ENCODE data around the gene IFRD1. TPM values are rescaled to one million over a fixed set of nuclear protein-coding genes. Genes with fewer than 3 reads are reported as not detected.

Gene IFRD1
- total and polyA plus RNA-seq, 12 donors: 20.5 to 86.2 (median 52.7) TPM

DNA sequence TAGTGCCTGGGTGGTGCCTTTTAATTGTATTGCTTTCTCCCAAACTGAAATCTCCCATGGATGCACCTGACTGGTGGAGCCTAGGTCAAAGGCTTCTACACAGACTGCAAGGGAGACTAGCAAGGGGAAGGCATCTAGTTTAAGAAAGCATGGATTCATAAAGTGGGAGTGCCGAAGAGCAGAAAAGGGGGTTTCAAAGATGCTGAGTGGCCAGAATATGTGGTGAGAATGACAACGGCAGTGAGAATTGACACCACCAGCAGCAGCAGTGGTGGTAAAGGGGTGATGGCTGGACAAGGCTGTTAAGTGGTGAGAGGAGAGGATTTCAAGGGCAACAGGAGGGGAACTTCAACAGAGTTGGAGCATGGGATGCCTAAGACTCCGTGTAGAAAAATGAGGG lies 67.2 kb downstream of the IFRD1 start:
- Histone ChIP-seq H3K36me3 (replicated peaks in 1 of 2) (no peaks in the 10 kb centered on the region), H3K4me3 (no peak overlapping the region), H3K4me1 (replicated peaks in 1 of 2) (no peaks in the 10 kb centered on the region), H3K9me3 (replicated peaks in 1 of 3) (no peaks in the 10 kb centered on the region), H3K27ac (no peak overlapping the region), H3K27me3 (no peaks in the 10 kb centered on the region)
- DNase-seq: no peak
- TF ChIP-seq, protein P1, sequence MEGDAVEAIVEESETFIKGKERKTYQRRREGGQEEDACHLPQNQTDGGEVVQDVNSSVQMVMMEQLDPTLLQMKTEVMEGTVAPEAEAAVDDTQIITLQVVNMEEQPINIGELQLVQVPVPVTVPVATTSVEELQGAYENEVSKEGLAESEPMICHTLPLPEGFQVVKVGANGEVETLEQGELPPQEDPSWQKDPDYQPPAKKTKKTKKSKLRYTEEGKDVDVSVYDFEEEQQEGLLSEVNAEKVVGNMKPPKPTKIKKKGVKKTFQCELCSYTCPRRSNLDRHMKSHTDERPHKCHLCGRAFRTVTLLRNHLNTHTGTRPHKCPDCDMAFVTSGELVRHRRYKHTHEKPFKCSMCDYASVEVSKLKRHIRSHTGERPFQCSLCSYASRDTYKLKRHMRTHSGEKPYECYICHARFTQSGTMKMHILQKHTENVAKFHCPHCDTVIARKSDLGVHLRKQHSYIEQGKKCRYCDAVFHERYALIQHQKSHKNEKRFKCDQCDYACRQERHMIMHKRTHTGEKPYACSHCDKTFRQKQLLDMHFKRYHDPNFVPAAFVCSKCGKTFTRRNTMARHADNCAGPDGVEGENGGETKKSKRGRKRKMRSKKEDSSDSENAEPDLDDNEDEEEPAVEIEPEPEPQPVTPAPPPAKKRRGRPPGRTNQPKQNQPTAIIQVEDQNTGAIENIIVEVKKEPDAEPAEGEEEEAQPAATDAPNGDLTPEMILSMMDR (IDR thresholded peaks at IDR 0.05): no peak
- no peak for TF ChIP-seq POLR2A (IDR thresholded peaks at IDR 0.05)
- intact Hi-C loops (cut with DNase I): no loop called here
- WGBS, 4 donors: 71 to 86% (median 81%) methylated on average over 3 of the region's 3 CpGs

DNA sequence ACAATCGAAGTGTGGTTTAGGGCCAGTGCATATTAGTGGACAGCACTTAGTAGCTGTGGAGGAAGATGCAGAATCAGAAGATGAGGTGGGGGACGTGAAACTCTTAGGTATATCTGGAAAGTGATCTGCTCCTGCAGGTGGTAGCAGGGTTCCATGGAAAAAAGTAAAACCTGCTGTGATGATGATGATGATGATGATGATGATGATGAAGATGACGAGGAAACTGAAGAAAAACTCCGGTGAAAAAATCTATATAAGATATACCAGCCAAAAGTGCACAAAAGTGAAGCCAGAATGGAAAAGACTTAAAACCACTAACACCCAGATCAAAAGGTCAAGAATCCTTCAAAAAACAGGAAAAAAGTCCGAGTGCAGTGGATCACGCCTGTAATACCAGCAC lies 70.5 kb downstream of the IFRD1 start:
- DNase-seq: no peak
- TF ChIP-seq POLR2A (IDR thresholded peaks at IDR 0.05): no peak
- TF ChIP-seq, protein P1 (IDR thresholded peaks at IDR 0.05): no peak
- no peaks in the 10 kb centered on the region for H3K27me3 ChIP-seq
- 71 to 88% (median 77%) methylated on average over 6 of the region's 6 CpGs for WGBS, 4 donors
- no peaks in the 10 kb centered on the region for H3K36me3 ChIP-seq (replicated peaks in 1 of 2)
- H3K27ac ChIP-seq: no peak overlapping the region
- intact Hi-C loops (cut with DNase I): no loop called here
- H3K9me3 ChIP-seq (replicated peaks in 1 of 3): no peaks in the 10 kb centered on the region
- no peak overlapping the region for H3K4me3 ChIP-seq
- no peaks in the 10 kb centered on the region for H3K4me1 ChIP-seq (replicated peaks in 1 of 2)

DNA sequence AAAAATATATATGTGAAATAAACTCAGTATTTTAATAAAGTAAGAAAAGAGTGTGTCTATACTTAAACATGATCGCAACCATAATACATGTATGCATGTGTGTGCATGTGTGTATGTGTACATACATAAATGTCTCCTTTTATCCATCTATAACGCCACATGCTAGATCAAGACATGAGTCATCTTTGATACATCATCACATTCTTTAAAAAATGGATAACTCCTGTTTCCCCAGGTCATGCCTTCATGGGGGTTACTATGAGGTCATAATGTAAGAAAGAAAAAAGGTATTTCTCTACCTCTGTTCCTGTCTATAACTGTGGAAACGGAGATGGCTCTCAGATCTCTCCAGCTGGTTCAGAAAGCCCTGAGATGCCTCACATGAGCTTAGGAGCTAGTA lies 71.7 kb downstream of the IFRD1 start:
- no peaks in the 10 kb centered on the region for H3K4me1 ChIP-seq (replicated peaks in 1 of 2)
- H3K27ac ChIP-seq: no peak overlapping the region
- H3K36me3 ChIP-seq (replicated peaks in 1 of 2): no peaks in the 10 kb centered on the region
- intact Hi-C loops (cut with DNase I): no loop called here
- no peak overlapping the region for H3K4me3 ChIP-seq
- WGBS, 4 donors: 82 to 90% (median 86%) methylated on average over 3 of the region's 3 CpGs
- H3K27me3 ChIP-seq: no peaks in the 10 kb centered on the region
- TF ChIP-seq, protein P1 (IDR thresholded peaks at IDR 0.05): no peak
- no peak for TF ChIP-seq POLR2A (IDR thresholded peaks at IDR 0.05)
- no peak for DNase-seq
- H3K9me3 ChIP-seq (replicated peaks in 1 of 3): no peaks in the 10 kb centered on the region

DNA sequence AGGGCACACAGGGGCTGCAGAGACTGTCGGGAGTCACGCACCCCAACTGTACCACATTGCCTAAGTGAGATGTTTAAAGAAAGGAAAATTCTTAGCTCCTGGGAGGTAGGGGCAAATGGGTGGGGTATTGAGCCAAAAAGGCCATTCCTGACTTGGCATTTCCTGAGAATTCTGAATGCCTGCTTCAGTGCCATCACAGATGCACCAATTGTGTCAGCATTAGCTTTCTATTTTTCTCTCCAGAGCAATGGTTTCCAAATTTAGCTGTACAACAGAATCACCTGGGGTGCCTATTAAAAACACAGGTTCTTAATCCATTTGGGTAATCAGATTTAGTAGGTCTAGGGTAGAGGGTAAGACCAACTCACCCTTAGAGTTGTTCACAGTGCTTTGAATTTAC lies 73.6 kb downstream of the IFRD1 start:
- no peak for DNase-seq
- 75 to 91% (median 83%) methylated on average over 2 of the region's 2 CpGs for WGBS, 4 donors

More for the DNA sequence above, 73.6 kb downstream of the IFRD1 start:
- Histone ChIP-seq H3K36me3 (replicated peaks in 1 of 2) (no peaks in the 10 kb centered on the region), H3K9me3 (replicated peaks in 1 of 3) (no peaks in the 10 kb centered on the region), H3K27me3 (no peaks in the 10 kb centered on the region), H3K27ac (no peak overlapping the region), H3K4me1 (replicated peaks in 1 of 2) (no peaks in the 10 kb centered on the region), H3K4me3 (no peak overlapping the region)
- intact Hi-C loops (cut with DNase I): no loop called here
- no peak for TF ChIP-seq POLR2A (IDR thresholded peaks at IDR 0.05)
- TF ChIP-seq, protein P1 (IDR thresholded peaks at IDR 0.05): no peak

Small RNAs within 50 kb of the gene (small RNA-seq; reads per million reads assigned to genes)
- 0 reads per million in 2 donors for gene AC079741.1

Other genes starting within 250 kb of the IFRD1 start
- gene DOCK4, start 244.1 kb upstream of the IFRD1 start, total RNA-seq: 10 to 100 TPM; 11.1 to 37.6 (median 22.8) TPM
- 1 to 10 TPM; 6.2 to 9.2 (median 8.5) TPM for gene DOCK4, start 244.1 kb upstream of the IFRD1 start, polyA plus RNA-seq
- 10 to 100 TPM; 12.6 to 28.9 (median 21.2) TPM for gene ZNF277, start 243.8 kb upstream of the IFRD1 start, total RNA-seq
- gene ZNF277, start 243.8 kb upstream of the IFRD1 start, polyA plus RNA-seq: 10 to 100 TPM; 15.2 to 30.6 (median 16.3) TPM
- gene LSMEM1, start 30.5 kb downstream of the IFRD1 start, total RNA-seq: 1 to 10 TPM in 4 of 9 donors, under 1 TPM in 4, not detected in 1; 0.60 to 4.4 (median 1.1) TPM
- 1 to 10 TPM; 1.1 to 9.5 (median 5.7) TPM for gene LSMEM1, start 30.5 kb downstream of the IFRD1 start, polyA plus RNA-seq